WTC11 (cell line): Measurements from ENCODE around the gene MAGOHB. TPM values are rescaled to one million over a fixed set of nuclear protein-coding genes. Genes with fewer than 3 reads are reported as not detected.

Experiments
- ATAC-seq: fragments of 200-7000 bp; cut with Tn5 transposase; 2 replicates; pipeline ENCODE4 v1.10.0; 2021; ENCODE audit warnings: mild to moderate bottlenecking, moderate library complexity
- CTCF ChIA-PET: fragments of 300-600 bp; sonication (Branson Sonifier 250); formaldehyde crosslinking; loops from one replicate; lab custom pipeline; 2021; ENCODE audit warnings: antibody characterized with exemption; lab: Charles Lee
- POLR2A ChIA-PET: fragments of 350-600 bp; sonication (Branson Sonifier 250); formaldehyde crosslinking; loops from one replicate; lab custom pipeline; 2021; ENCODE audit warnings: antibody characterized with exemption; lab: Charles Lee
- DNase-seq: peaks from one replicate; pipeline ENCODE4 v3.0.0; 2021; ENCODE audit warnings: low spot score
- H3K27ac Mint-ChIP-seq: 2 replicates; pipeline ENCODE4 v1.8.0; 2021; ENCODE audit warnings: mixed read lengths
- H3K27me3 Mint-ChIP-seq: 2 replicates; pipeline ENCODE4 v1.8.0; 2021; ENCODE audit warnings: low read depth, mild to moderate bottlenecking, moderate library complexity, mixed read lengths
- H3K36me3 Mint-ChIP-seq: 2 replicates; pipeline ENCODE4 v1.8.0; 2021; ENCODE audit warnings: mixed read lengths
- H3K4me1 Mint-ChIP-seq: 2 replicates; pipeline ENCODE4 v1.8.0; 2022; ENCODE audit warnings: mixed read lengths
- H3K4me3 Mint-ChIP-seq: 2 replicates; pipeline ENCODE4 v1.8.0; 2021; ENCODE audit warnings: mild to moderate bottlenecking, moderate library complexity, mixed read lengths
- H3K9me3 Mint-ChIP-seq: 2 replicates; pipeline ENCODE4 v1.8.0; 2021; ENCODE audit warnings: mixed read lengths
- ATF6 ChIP-seq: sonication (generic); formaldehyde crosslinking; IDR thresholded peaks from 2 replicates; pipeline ENCODE4 v1.8.1; 2023; ENCODE audit warnings: mild to moderate bottlenecking, missing genetic modification reagents
- EMX1 ChIP-seq: fragments of 250-450 bp; sonication (Bioruptor Pico); IDR thresholded peaks from 2 replicates; pipeline ENCODE4 v1.8.0; 2021; ENCODE audit warnings: mild to moderate bottlenecking
- ERG ChIP-seq: fragments of 250-450 bp; sonication (Bioruptor Pico); IDR thresholded peaks from 2 replicates; pipeline ENCODE4 v1.8.0; 2021; ENCODE audit warnings: mild to moderate bottlenecking
- ETV6 ChIP-seq: sonication (generic); formaldehyde crosslinking; IDR thresholded peaks from 2 replicates; pipeline ENCODE4 v1.8.1; 2022; ENCODE audit warnings: mild to moderate bottlenecking, missing genetic modification reagents
- GTF2I ChIP-seq: fragments of 250-450 bp; sonication (Bioruptor Pico); conservative IDR thresholded peaks from 2 replicates; pipeline ENCODE4 v1.4.0; 2021; ENCODE audit warnings: mild to moderate bottlenecking
- MAX ChIP-seq: sonication (generic); formaldehyde crosslinking; IDR thresholded peaks from 2 replicates; pipeline ENCODE4 v1.8.0; 2022; ENCODE audit warnings: mild to moderate bottlenecking, missing genetic modification reagents
- MXD4 ChIP-seq: fragments of 250-450 bp; sonication (Bioruptor Pico); IDR thresholded peaks from 2 replicates; pipeline ENCODE4 v1.8.0; 2021; ENCODE audit warnings: mild to moderate bottlenecking, moderate library complexity, borderline replicate concordance
- MYBL2 ChIP-seq: sonication (generic); formaldehyde crosslinking; IDR thresholded peaks from 2 replicates; pipeline ENCODE4 v1.8.1; 2023; ENCODE audit warnings: mild to moderate bottlenecking, moderate library complexity, missing genetic modification reagents
- NR1H2 ChIP-seq: sonication (generic); formaldehyde crosslinking; IDR thresholded peaks from 2 replicates; pipeline ENCODE4 v1.9.0; 2021; ENCODE audit warnings: mild to moderate bottlenecking, moderate library complexity, missing genetic modification reagents
- PREB ChIP-seq: sonication (generic); formaldehyde crosslinking; IDR thresholded peaks from 2 replicates; pipeline ENCODE4 v1.8.1; 2022; ENCODE audit warnings: mild to moderate bottlenecking, missing genetic modification reagents, moderate library complexity, borderline replicate concordance
- RORB ChIP-seq: fragments of 250-450 bp; sonication (Bioruptor Pico); IDR thresholded peaks from 2 replicates; pipeline ENCODE4 v1.9.0; 2021; ENCODE audit warnings: mild to moderate bottlenecking
- SMAD4 ChIP-seq: sonication (generic); formaldehyde crosslinking; IDR thresholded peaks from 2 replicates; pipeline ENCODE4 v1.8.0; 2022; ENCODE audit warnings: mild to moderate bottlenecking, missing genetic modification reagents
- TEAD4 ChIP-seq: sonication (generic); formaldehyde crosslinking; IDR thresholded peaks from 2 replicates; pipeline ENCODE4 v1.8.0; 2022; ENCODE audit warnings: mild to moderate bottlenecking, missing genetic modification reagents
- ZNF121 ChIP-seq: sonication (generic); formaldehyde crosslinking; IDR thresholded peaks from 2 replicates; pipeline ENCODE4 v1.8.0; 2023; ENCODE audit warnings: missing genetic modification reagents
- ZNF416 ChIP-seq: fragments of 250-450 bp; sonication (Bioruptor Pico); IDR thresholded peaks from 2 replicates; pipeline ENCODE4 v1.9.0; 2021; ENCODE audit warnings: mild to moderate bottlenecking, inconsistent platforms
- ZNF423 ChIP-seq: fragments of 250-450 bp; sonication (Bioruptor Pico); IDR thresholded peaks from 2 replicates; pipeline ENCODE4 v2.1.2; 2022; ENCODE audit warnings: mild to moderate bottlenecking, moderate library complexity
- total RNA-seq: library from RNA; stranded (reverse); gene quantifications from 3 replicates; pipeline ENCODE4 v1.2.3, GENCODE V29; 2021
- TF ChIP-seq, protein P1 (sequence below): fragments of 250-450 bp; sonication (Bioruptor Pico); IDR thresholded peaks from 2 replicates; pipeline ENCODE4 v1.9.0; 2021; ENCODE audit warnings: mild to moderate bottlenecking
- TF ChIP-seq, protein P2 (sequence below): fragments of 200-600 bp; IDR thresholded peaks from 2 replicates; pipeline ENCODE4 v1.8.0; 2022; ENCODE audit warnings: antibody characterized with exemption
- TF ChIP-seq, protein P3 (sequence below): sonication (generic); formaldehyde crosslinking; IDR thresholded peaks from 2 replicates; pipeline ENCODE4 v1.8.1; 2022; ENCODE audit warnings: missing genetic modification reagents, borderline replicate concordance

MAGOHB gene
- total RNA-seq, 1 experiment from 2014 or later: 36.1 TPM

DNA sequence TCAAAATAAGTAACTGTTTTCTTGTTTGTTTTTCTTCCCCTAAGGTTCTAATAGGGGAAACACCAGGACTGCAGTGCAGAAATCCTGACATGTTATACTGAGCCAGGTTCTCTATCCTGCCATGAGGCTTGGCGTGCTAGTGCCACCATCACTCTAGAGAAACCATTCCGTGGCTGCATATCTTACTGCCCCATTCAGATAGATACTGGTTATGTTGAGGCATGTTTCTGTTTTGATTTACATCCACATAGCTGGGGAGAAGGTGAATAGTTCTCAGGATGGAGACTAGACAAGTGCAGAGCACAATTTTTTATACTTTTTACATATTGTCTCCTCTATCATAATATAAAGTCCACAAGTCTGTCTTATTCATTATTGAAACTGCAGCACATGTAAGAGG lies 11.5 kb downstream of the MAGOHB start:
- CTCF ChIA-PET: no interaction called here
- H3K27ac Mint-ChIP-seq: no peak overlapping the region
- H3K9me3 Mint-ChIP-seq: no peaks in the 10 kb centered on the region
- no peaks in the 10 kb centered on the region for H3K27me3 Mint-ChIP-seq
- peaks cover 25% of the 10 kb centered on the region for H3K36me3 Mint-ChIP-seq
- H3K4me3 Mint-ChIP-seq: no peak overlapping the region
- POLR2A ChIA-PET: no interaction called here
- no peak for ATAC-seq
- TF ChIP-seq MAX (CRISPR knock-in tag): no peak
- TF ChIP-seq SMAD4 (CRISPR knock-in tag): no peak
- no peak for TF ChIP-seq ERG
- no peak for TF ChIP-seq NR1H2 (CRISPR knock-in tag)
- TF ChIP-seq TEAD4: no peak
- TF ChIP-seq, protein P1, sequence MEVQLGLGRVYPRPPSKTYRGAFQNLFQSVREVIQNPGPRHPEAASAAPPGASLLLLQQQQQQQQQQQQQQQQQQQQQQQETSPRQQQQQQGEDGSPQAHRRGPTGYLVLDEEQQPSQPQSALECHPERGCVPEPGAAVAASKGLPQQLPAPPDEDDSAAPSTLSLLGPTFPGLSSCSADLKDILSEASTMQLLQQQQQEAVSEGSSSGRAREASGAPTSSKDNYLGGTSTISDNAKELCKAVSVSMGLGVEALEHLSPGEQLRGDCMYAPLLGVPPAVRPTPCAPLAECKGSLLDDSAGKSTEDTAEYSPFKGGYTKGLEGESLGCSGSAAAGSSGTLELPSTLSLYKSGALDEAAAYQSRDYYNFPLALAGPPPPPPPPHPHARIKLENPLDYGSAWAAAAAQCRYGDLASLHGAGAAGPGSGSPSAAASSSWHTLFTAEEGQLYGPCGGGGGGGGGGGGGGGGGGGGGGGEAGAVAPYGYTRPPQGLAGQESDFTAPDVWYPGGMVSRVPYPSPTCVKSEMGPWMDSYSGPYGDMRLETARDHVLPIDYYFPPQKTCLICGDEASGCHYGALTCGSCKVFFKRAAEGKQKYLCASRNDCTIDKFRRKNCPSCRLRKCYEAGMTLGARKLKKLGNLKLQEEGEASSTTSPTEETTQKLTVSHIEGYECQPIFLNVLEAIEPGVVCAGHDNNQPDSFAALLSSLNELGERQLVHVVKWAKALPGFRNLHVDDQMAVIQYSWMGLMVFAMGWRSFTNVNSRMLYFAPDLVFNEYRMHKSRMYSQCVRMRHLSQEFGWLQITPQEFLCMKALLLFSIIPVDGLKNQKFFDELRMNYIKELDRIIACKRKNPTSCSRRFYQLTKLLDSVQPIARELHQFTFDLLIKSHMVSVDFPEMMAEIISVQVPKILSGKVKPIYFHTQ (CRISPR knock-in tag): no peak
- TF ChIP-seq ZNF416: no peak
- no peak for TF ChIP-seq GTF2I (CRISPR knock-in tag)
- no peak for TF ChIP-seq ZNF423 (CRISPR knock-in tag)
- DNase-seq: no peak
- no peaks in the 10 kb centered on the region for H3K4me1 Mint-ChIP-seq

- TF ChIP-seq ZNF121: no peak
- no peak for TF ChIP-seq PREB (CRISPR knock-in tag)
- TF ChIP-seq ERG: no peak
- TF ChIP-seq, protein P2, sequence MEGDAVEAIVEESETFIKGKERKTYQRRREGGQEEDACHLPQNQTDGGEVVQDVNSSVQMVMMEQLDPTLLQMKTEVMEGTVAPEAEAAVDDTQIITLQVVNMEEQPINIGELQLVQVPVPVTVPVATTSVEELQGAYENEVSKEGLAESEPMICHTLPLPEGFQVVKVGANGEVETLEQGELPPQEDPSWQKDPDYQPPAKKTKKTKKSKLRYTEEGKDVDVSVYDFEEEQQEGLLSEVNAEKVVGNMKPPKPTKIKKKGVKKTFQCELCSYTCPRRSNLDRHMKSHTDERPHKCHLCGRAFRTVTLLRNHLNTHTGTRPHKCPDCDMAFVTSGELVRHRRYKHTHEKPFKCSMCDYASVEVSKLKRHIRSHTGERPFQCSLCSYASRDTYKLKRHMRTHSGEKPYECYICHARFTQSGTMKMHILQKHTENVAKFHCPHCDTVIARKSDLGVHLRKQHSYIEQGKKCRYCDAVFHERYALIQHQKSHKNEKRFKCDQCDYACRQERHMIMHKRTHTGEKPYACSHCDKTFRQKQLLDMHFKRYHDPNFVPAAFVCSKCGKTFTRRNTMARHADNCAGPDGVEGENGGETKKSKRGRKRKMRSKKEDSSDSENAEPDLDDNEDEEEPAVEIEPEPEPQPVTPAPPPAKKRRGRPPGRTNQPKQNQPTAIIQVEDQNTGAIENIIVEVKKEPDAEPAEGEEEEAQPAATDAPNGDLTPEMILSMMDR: no peak
- TF ChIP-seq, protein P3, sequence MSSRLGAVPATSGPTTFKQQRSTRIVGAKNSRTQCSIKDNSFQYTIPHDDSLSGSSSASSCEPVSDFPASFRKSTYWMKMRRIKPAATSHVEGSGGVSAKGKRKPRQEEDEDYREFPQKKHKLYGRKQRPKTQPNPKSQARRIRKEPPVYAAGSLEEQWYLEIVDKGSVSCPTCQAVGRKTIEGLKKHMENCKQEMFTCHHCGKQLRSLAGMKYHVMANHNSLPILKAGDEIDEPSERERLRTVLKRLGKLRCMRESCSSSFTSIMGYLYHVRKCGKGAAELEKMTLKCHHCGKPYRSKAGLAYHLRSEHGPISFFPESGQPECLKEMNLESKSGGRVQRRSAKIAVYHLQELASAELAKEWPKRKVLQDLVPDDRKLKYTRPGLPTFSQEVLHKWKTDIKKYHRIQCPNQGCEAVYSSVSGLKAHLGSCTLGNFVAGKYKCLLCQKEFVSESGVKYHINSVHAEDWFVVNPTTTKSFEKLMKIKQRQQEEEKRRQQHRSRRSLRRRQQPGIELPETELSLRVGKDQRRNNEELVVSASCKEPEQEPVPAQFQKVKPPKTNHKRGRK (CRISPR knock-in tag): no peak
- TF ChIP-seq ETV6 (CRISPR knock-in tag): no peak
- TF ChIP-seq MXD4: no peak
- TF ChIP-seq MYBL2 (CRISPR knock-in tag): no peak
- TF ChIP-seq GTF2I (CRISPR knock-in tag): no peak
- TF ChIP-seq ATF6 (CRISPR knock-in tag): no peak
- TF ChIP-seq, protein P1 (CRISPR knock-in tag): no peak
- TF ChIP-seq EMX1 (CRISPR knock-in tag): no peak
- no peak for TF ChIP-seq RORB
- CTCF ChIA-PET: no interaction called here
- Mint-ChIP-seq H3K36me3 (peaks cover 19% of the 10 kb centered on the region), H3K4me3 (no peak overlapping the region), H3K4me1 (no peaks in the 10 kb centered on the region), H3K27ac (no peak overlapping the region), H3K27me3 (no peaks in the 10 kb centered on the region), H3K9me3 (no peaks in the 10 kb centered on the region)
- ATAC-seq (no peak), DNase-seq (no peak)
- POLR2A ChIA-PET: no interaction called here
Observed at GRCh38 chr12:10600988-10601387, 12.4 kb downstream of the MAGOHB start.
